Transverse colon (tissue), 4 donors: ENCODE measurements around the gene FMNL2. TPM values are rescaled to one million over a fixed set of nuclear protein-coding genes. Genes with fewer than 3 reads are reported as not detected.

ENCODE experiments used
- DNase-seq: peaks from one replicate; pipeline ENCODE4 v3.0.0-alpha.2; 2019
- H3K27ac ChIP-seq, 4 donors: fragments of 200-600 bp; sonication (generic); 2 replicates each; pipeline ENCODE4 v1.5.1; 2016 to 2018; ENCODE audit warnings: inconsistent platforms in 4 of 4
- H3K27me3 ChIP-seq: fragments of 200-600 bp; sonication (generic); 2 replicates; pipeline ENCODE4 v1.5.1; 2017; ENCODE audit warnings: inconsistent platforms
- H3K36me3 ChIP-seq, 4 donors: fragments of 200-600 bp; sonication (generic); 2 replicates each; pipeline ENCODE4 v1.5.1; 2017 to 2019; ENCODE audit warnings: inconsistent platforms in 4 of 4
- H3K4me1 ChIP-seq, 4 donors: fragments of 200-600 bp; sonication (generic); 2 replicates each; pipeline ENCODE4 v1.5.1; 2017 to 2020; ENCODE audit warnings: inconsistent platforms in 4 of 4
- H3K4me3 ChIP-seq, 4 donors: fragments of 200-600 bp; sonication (generic); 1 replicate in 1 of 4; 2 replicates in 3 of 4; pipeline versions ENCODE4 v1.5.1 to v1.6.1; 2017 to 2019; ENCODE audit warnings: inconsistent platforms in 4 of 4
- H3K9me3 ChIP-seq, 2 donors: fragments of 200-600 bp; sonication (generic); 2 replicates each; pipeline ENCODE4 v1.5.1; 2017 to 2019; ENCODE audit warnings: inconsistent platforms in 2 of 2
- CTCF ChIP-seq, 5 experiments: fragments of 200-600 bp in 3 of 5; fragments of 450-650 bp in 2 of 5; sonication (generic) in 3 of 5; IDR thresholded peaks; 1 replicate in 2 of 5; 2 replicates in 3 of 5; pipeline ENCODE4 v1.5.1; 2016 to 2017; ENCODE audit warnings: antibody characterized with exemption in 5 of 5, inconsistent platforms in 3 of 5, mild to moderate bottlenecking in 2 of 5, moderate library complexity in 1 of 5
- EP300 ChIP-seq: sonication (generic); formaldehyde crosslinking; IDR thresholded peaks from one replicate; pipeline ENCODE4 v1.6.1; 2017; ENCODE audit warnings: antibody characterized with exemption, low read depth
- POLR2A ChIP-seq: fragments of 450-650 bp; IDR thresholded peaks from one replicate; pipeline ENCODE4 v1.6.1; 2016; ENCODE audit warnings: antibody characterized with exemption, mild to moderate bottlenecking, moderate library complexity
- POLR2AphosphoS5 ChIP-seq, 3 donors: sonication (generic); formaldehyde crosslinking; IDR thresholded peaks; one replicate each; pipeline ENCODE4 v1.6.1; 2016; ENCODE audit warnings: antibody characterized with exemption in 3 of 3
- WGBS, 2 donors: methylation state at CpG; one replicate each; pipeline ENCODE4 v1.1.5; 2018; ENCODE audit warnings: low coverage in 1 of 2; 5-methylcytosine and 5-hydroxymethylcytosine counted together
- in situ Hi-C, 4 donors: fragments of 200-750 bp; cut with MboI; loops; one replicate each; pipeline versions ENCODE4 v1.15.0 to v1.15.1; 2017; ENCODE audit warnings: low sequenced_read_pairs in 3 of 4, low pct_ligation_motif_present in 1 of 4, low pct_unique_long_range_greater_than_20kb in 1 of 4
- intact Hi-C: fragments of 100-400 bp; cut with DNase I; formaldehyde crosslinking; loops from one replicate; pipeline ENCODE4 v1.15.1; 2023; ENCODE audit warnings: low total_unique reads
- total RNA-seq, 4 donors: library from RNA; depleted of rRNA; stranded (reverse); fragments of >200 nt; gene quantifications; one replicate each; pipeline ENCODE4 v1.1.0, GENCODE V29; 2016

FMNL2 gene
- total RNA-seq, 4 donors from 2014 or later: 9.2 to 31.4 (median 23.9) TPM

- H3K27ac ChIP-seq: no peak overlapping the region
- no peaks in the 10 kb centered on the region for H3K9me3 ChIP-seq
- peaks cover 0 to 14% (median 3%) of the 10 kb centered on the region in 4 donors for H3K4me1 ChIP-seq
- intact Hi-C loops: no loop called here
- TF ChIP-seq EP300: no peak
- TF ChIP-seq POLR2A: no peak
- no peak for TF ChIP-seq POLR2AphosphoS5 (IDR thresholded peaks at IDR 0.05)
- no peak for TF ChIP-seq CTCF (IDR thresholded peaks at IDR 0.05)
- H3K4me3 ChIP-seq: no peak overlapping the region
- H3K36me3 ChIP-seq: no peaks in the 10 kb centered on the region
- DNase-seq: no peak
- in situ Hi-C loops: no loop called here
- H3K27me3 ChIP-seq: no peaks in the 10 kb centered on the region
- WGBS, 2 donors: 94% methylated on average over 3 of the region's 3 CpGs
Measured at GRCh38 chr2:152440460-152440859, 105.5 kb downstream of the FMNL2 start.

GRCh38 chr2:152441961-152442360, 107.0 kb downstream of the FMNL2 start:
- Histone ChIP-seq H3K36me3 (no peaks in the 10 kb centered on the region), H3K4me3 (no peak overlapping the region), H3K27me3 (no peaks in the 10 kb centered on the region), H3K9me3 (no peaks in the 10 kb centered on the region), H3K4me1 (peaks cover 0 to 24% (median 6%) of the 10 kb centered on the region in 4 donors), H3K27ac (no peak overlapping the region)
- intact Hi-C loops: no loop called here
- TF ChIP-seq POLR2A (no peak), EP300 (no peak), CTCF (IDR thresholded peaks at IDR 0.05) (no peak), POLR2AphosphoS5 (IDR thresholded peaks at IDR 0.05) (no peak)
- DNase-seq: no peak
- WGBS, 2 donors: 93% methylated on average over 6 to 7 of the region's 7 CpGs
- in situ Hi-C loops: no loop called here

GRCh38 chr2:152443771-152444170, 108.8 kb downstream of the FMNL2 start:
- 71 to 75% methylated on average over 2 to 6 of the region's 6 CpGs for WGBS, 2 donors
- TF ChIP-seq POLR2AphosphoS5 (IDR thresholded peaks at IDR 0.05) (no peak), POLR2A (no peak)
- Histone ChIP-seq H3K36me3 (no peaks in the 10 kb centered on the region), H3K4me3 (no peak overlapping the region), H3K4me1 (peaks cover 0 to 24% (median 6%) of the 10 kb centered on the region in 4 donors), H3K27ac (no peak overlapping the region), H3K27me3 (no peaks in the 10 kb centered on the region), H3K9me3 (no peaks in the 10 kb centered on the region)
- in situ Hi-C loops: no loop called here
- intact Hi-C loops: no loop called here
- no peak for DNase-seq

- in situ Hi-C loops: no loop called here
- intact Hi-C loops: no loop called here
- H3K27me3 ChIP-seq: no peaks in the 10 kb centered on the region
- peaks cover 0 to 24% (median 6%) of the 10 kb centered on the region in 4 donors for H3K4me1 ChIP-seq
- DNase-seq: no peak
- 69 to 92% methylated on average over 2 to 3 of the region's 3 CpGs for WGBS, 2 donors
- TF ChIP-seq POLR2A (no peak), POLR2AphosphoS5 (IDR thresholded peaks at IDR 0.05) (no peak), CTCF (IDR thresholded peaks at IDR 0.05) (no peak), EP300 (no peak)
- peak overlapping the region in 2 of 4 donors; percentile 2 to 3 for H3K27ac ChIP-seq
- no peak overlapping the region for H3K4me3 ChIP-seq
- no peaks in the 10 kb centered on the region for H3K9me3 ChIP-seq
- no peaks in the 10 kb centered on the region for H3K36me3 ChIP-seq
Measured at GRCh38 chr2:152444448-152444847, 109.5 kb downstream of the FMNL2 start.

- in situ Hi-C loops: no loop called here
- TF ChIP-seq POLR2AphosphoS5 (IDR thresholded peaks at IDR 0.05) (no peak), CTCF (IDR thresholded peaks at IDR 0.05) (no peak), POLR2A (no peak), EP300 (no peak)
- Histone ChIP-seq H3K36me3 (no peaks in the 10 kb centered on the region), H3K4me1 (peaks cover 0 to 24% (median 6%) of the 10 kb centered on the region in 4 donors), H3K9me3 (no peaks in the 10 kb centered on the region), H3K27me3 (no peaks in the 10 kb centered on the region), H3K27ac (peak overlapping the region in 2 of 4 donors; percentile 14 to 33), H3K4me3 (no peak overlapping the region)
- 50 to 83% methylated on average over 2 of the region's 2 CpGs for WGBS, 2 donors
- DNase-seq: no peak
- intact Hi-C loops: no loop called here
Measured at GRCh38 chr2:152445375-152445774, 110.4 kb downstream of the FMNL2 start.
